Mucosa of descending colon (tissue), 3 donors: ENCODE measurements around the gene NINL. TPM values are rescaled to one million over a fixed set of nuclear protein-coding genes. Genes with fewer than 3 reads are reported as not detected.
A peak's percentile ranks its signal among the peaks of the same experiment; 100 is the strongest.

ENCODE experiments used
- ATAC-seq: fragments of 200-7000 bp; cut with Tn5 transposase; one replicate; pipeline ENCODE4 v1.9.1; 2020; ENCODE audit warnings: mild to moderate bottlenecking, moderate library complexity
- DNase-seq, 3 donors: peaks; one replicate each; pipeline ENCODE4 v3.0.0-alpha.2; 2020
- H3K36me3 ChIP-seq: fragments of 200-600 bp; one replicate; pipeline ENCODE4 v1.8.0; 2021; ENCODE audit warnings: low read depth, mild to moderate bottlenecking
- H3K4me1 ChIP-seq: fragments of 200-600 bp; one replicate; pipeline ENCODE4 v1.8.0; 2021; ENCODE audit warnings: low read depth, mild to moderate bottlenecking
- H3K4me3 ChIP-seq: fragments of 200-600 bp; one replicate; pipeline ENCODE4 v1.8.0; 2021; ENCODE audit warnings: mild to moderate bottlenecking
- H3K9me3 ChIP-seq: fragments of 200-600 bp; one replicate; pipeline ENCODE4 v1.8.0; 2021; ENCODE audit warnings: mild to moderate bottlenecking
- intact Hi-C, 2 donors: fragments of 100-400 bp; cut with DNase I in 1 of 2; cut with micrococcal nuclease in 1 of 2; formaldehyde crosslinking; loops; one replicate each; pipeline versions ENCODE4 v1.11.0 to v1.11.1; 2022; cut with DNase I, micrococcal nuclease
- total RNA-seq, 3 donors: library from RNA; stranded (reverse); fragmentation: NEBNext Ultra II Directional in 2 of 3; extraction: Animal tissue kit (Norgen Biotek cat#: 25700) in 2 of 3; gene quantifications; one replicate each; pipeline versions ENCODE4 v1.2.1 to v1.2.4, GENCODE V29; 2021 to 2023
- TF ChIP-seq, protein P1 (sequence below): fragments of 200-600 bp; IDR thresholded peaks from one replicate; pipeline ENCODE4 v1.8.0; 2022; ENCODE audit warnings: antibody characterized with exemption, mild to moderate bottlenecking
- donor health status: DM: no; HTN: no; CAD: no; lungs with moderate emphysema.
- donor health status: DM: no; HTN: no; CAD: no.
- donor health status: DM: no; HTN: yes; CAD: no.

The NINL gene
- total RNA-seq, 3 donors from 2014 or later, result 1.8 to 15.1 (median 3.3) TPM

DNA sequence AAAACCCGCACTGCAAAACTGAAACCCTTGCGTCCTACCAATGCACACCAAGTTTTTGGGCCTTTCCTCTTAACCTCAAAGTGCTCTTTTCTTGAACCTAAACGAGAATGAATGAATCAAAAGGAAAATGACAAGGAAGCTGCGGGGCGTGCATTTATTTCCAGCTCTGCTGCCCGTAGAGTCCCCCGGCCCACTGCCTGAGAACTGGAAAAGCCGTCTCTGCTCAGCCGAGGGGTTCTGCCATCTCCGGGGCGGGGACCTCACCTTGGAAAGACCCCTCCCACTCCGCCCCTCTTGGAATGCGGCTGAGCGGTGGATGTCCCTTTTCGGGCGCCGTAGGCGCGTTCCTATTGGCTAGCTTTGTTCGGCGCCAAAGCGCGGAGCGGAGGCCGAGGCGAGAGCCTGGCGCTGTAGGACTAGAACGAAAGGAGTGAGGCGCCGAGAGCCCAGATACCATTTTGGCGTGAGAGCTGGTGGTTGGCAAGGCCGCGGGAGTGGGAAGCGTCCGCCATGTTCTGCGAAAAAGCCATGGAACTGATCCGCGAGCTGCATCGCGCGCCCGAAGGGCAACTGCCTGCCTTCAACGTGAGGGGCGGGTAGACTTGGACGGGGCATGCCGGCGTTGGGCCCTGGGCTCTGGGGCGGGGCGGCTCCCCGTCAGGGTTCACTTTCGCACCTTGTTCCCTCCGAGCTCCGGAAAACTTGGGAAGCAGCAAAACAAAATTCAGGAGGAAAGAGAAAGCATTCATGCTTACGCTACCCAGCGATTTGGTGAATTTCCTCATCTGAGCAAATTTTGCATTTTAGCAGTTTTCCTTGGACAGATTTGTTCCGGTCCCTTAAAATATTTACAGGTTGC lies 177.8 kb downstream of the NINL start, which contains the start of gene GINS1:
Gene GINS1, plus strand, starts transcription at position 363 of the 859 bp plus-strand sequence. Its CDS starts 148 bp downstream, at position 511.
- intact Hi-C loops, result loop anchor here in 1 of 2 donors (5.0 kb wide), 1 partner anchor 410 kb away; no protein-coding TSS in a partner anchor
- no peaks in the 10 kb centered on the region for H3K36me3 ChIP-seq
- TF ChIP-seq, protein P1, sequence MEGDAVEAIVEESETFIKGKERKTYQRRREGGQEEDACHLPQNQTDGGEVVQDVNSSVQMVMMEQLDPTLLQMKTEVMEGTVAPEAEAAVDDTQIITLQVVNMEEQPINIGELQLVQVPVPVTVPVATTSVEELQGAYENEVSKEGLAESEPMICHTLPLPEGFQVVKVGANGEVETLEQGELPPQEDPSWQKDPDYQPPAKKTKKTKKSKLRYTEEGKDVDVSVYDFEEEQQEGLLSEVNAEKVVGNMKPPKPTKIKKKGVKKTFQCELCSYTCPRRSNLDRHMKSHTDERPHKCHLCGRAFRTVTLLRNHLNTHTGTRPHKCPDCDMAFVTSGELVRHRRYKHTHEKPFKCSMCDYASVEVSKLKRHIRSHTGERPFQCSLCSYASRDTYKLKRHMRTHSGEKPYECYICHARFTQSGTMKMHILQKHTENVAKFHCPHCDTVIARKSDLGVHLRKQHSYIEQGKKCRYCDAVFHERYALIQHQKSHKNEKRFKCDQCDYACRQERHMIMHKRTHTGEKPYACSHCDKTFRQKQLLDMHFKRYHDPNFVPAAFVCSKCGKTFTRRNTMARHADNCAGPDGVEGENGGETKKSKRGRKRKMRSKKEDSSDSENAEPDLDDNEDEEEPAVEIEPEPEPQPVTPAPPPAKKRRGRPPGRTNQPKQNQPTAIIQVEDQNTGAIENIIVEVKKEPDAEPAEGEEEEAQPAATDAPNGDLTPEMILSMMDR, result no peak
- peak within 1 kb of the TSS; percentile 35 for H3K4me3 ChIP-seq
- H3K4me1 ChIP-seq, result peaks cover 6% of the 10 kb centered on the region
- ATAC-seq, result peak; percentile 99
- peaks cover 14% of the 10 kb centered on the region for H3K9me3 ChIP-seq
- peak; percentile 88 to 90 (median 90) for DNase-seq

Other genes starting within 250 kb of the NINL start
- 10 to 100 TPM; 47.3 to 65.5 (median 59.5) TPM for gene ABHD12, start 194.7 kb downstream of the NINL start, total RNA-seq
- gene GINS1, start 177.9 kb downstream of the NINL start, total RNA-seq, result 1 to 10 TPM; 1.8 to 8.6 (median 1.9) TPM
- gene NANP, start 38.5 kb upstream of the NINL start, total RNA-seq, result 1 to 10 TPM; 2.5 to 4.9 (median 2.6) TPM
- 10 to 100 TPM in 1 of 3 donors, 1 to 10 TPM in 2; 7.2 to 16.2 (median 8.3) TPM for gene ZNF337, start 111.3 kb upstream of the NINL start, total RNA-seq